OCI-LY7 (cell line): ENCODE data around the gene TRIM41.

ENCODE experiments used
- EZH2phosphoT487 ChIP-seq: fragments of 200-600 bp; sonication (generic); IDR thresholded peaks from 2 replicates; pipeline ENCODE4 v1.6.1; 2018; ENCODE audit warnings: low read depth, borderline replicate concordance, mild to moderate bottlenecking, mixed run types, antibody characterized with exemption, low read length, moderate library complexity, mixed read lengths
- TF ChIP-seq, protein P1 (sequence below): fragments of 200-600 bp; sonication (generic); conservative IDR thresholded peaks from 2 replicates; pipeline ENCODE4 v1.5.1; 2014; ENCODE audit warnings: mild to moderate bottlenecking, antibody characterized with exemption, low read length, moderate library complexity, mixed read lengths

DNA sequence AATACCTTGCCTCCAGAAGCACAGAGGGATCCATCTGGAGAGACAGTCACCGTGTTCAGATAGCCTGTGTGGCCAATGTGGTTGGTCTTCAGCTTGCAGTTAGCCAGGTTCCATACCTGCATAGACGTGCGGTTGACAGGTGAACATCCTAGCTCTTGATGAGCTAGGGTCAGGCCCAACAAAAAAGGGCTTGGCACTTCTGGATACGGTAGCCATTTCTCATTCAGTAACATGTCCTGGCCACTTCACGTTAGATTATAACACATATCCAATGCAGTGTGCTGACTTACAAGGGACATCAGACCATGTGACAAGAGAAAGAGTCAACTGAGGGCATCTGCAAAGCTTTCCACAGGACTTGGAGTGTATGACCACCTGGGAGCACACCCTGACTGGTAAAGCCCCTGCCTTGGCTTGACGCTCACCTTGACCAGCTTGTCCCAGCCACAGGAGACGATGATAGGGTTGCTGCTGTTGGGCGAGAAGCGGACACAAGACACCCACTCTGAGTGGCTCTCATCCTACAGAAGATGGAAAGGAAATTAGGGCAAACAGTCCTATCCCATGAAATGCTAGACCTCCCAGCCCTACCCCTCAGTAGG, 16.1 kb downstream of the TRIM41 start:
- TF ChIP-seq, protein P1, sequence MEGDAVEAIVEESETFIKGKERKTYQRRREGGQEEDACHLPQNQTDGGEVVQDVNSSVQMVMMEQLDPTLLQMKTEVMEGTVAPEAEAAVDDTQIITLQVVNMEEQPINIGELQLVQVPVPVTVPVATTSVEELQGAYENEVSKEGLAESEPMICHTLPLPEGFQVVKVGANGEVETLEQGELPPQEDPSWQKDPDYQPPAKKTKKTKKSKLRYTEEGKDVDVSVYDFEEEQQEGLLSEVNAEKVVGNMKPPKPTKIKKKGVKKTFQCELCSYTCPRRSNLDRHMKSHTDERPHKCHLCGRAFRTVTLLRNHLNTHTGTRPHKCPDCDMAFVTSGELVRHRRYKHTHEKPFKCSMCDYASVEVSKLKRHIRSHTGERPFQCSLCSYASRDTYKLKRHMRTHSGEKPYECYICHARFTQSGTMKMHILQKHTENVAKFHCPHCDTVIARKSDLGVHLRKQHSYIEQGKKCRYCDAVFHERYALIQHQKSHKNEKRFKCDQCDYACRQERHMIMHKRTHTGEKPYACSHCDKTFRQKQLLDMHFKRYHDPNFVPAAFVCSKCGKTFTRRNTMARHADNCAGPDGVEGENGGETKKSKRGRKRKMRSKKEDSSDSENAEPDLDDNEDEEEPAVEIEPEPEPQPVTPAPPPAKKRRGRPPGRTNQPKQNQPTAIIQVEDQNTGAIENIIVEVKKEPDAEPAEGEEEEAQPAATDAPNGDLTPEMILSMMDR = no peak
- no peak for TF ChIP-seq EZH2phosphoT487
